ENCODE results near the gene ZNF821.
"Not testable (repeated sequence)": the region's sequence is repeated elsewhere in the genome, so short reads cannot be mapped to it uniquely, and the experiment has no call there.

DNA sequence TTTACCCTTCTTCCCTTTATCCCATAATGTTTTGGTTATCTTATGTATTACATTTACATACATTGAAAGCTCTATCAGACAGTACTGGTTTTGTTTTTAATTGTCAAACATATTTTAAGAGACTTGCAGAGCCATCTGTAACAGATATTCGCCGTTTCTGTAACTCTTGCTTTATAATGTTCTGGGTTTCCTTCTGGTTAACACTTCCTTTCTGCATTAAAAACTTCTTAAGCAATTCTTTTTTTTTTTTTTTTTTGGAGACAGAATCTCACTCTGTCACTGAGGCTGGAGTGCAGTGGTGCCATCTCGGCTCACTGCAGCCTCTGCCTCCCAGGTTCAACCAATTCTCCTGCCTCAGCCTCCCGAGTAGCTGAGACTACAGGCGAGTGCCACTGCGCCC, 21.8 kb upstream of the ZNF821 start:
- not testable (repeated sequence) for TF ChIP-seq CTCF, POLR2AphosphoS5 (IDR thresholded peaks at IDR 0.05)

All from sigmoid colon (tissue), 4 donors.